Thyroid gland (tissue), 4 donors: ENCODE results near the gene RHOG.

Experiments
- CTCF ChIP-seq, 6 experiments: fragments of 200-600 bp in 3 of 6; fragments of 450-650 bp in 3 of 6; sonication (generic) in 3 of 6; IDR thresholded peaks; one replicate each; pipeline ENCODE4 v1.5.1; 2016 to 2019; ENCODE audit warnings: antibody characterized with exemption in 6 of 6, mild to moderate bottlenecking in 2 of 6, inconsistent platforms in 1 of 6, moderate library complexity in 1 of 6
- POLR2A ChIP-seq, 2 donors: fragments of 450-650 bp; IDR thresholded peaks; one replicate each; pipeline ENCODE4 v1.6.1; 2017; ENCODE audit warnings: antibody characterized with exemption in 2 of 2, mild to moderate bottlenecking in 2 of 2, moderate library complexity in 1 of 2

- peak in 5 of 6 experiments; percentile 20 to 68 (median 63) for TF ChIP-seq CTCF (IDR thresholded peaks at IDR 0.05)
- TF ChIP-seq POLR2A (IDR thresholded peaks at IDR 0.05), result peak in 1 of 2 donors; percentile 16
Measured at GRCh38 chr11:3807909-3808860, 32.6 kb downstream of the RHOG start, which contains the start of gene PGAP2.
